Activated CD4-positive, alpha-beta T cell treated with anti-CD3 and anti-CD28 coated beads, Interleukin-2, amount 50 U/mL, for 4 hours (primary cell): Measurements from ENCODE around the gene MYO1B.

Source experiments
- DNase-seq, 2 experiments: peaks; one replicate each; pipeline ENCODE4 v3.0.0-alpha.2; 2020

Gene MYO1B

GRCh38 chr2:191474464-191474863 lies 229.3 kb downstream of the MYO1B start:
- DNase-seq: no peak
